ENCODE measurements around the gene JMJD1C. TPM values are rescaled to one million over a fixed set of nuclear protein-coding genes. Genes with fewer than 3 reads are reported as not detected.

Gene JMJD1C
- total and polyA plus RNA-seq, 3 donors from 2014 or later: 29.7 to 111 (median 94.6) TPM

DNA sequence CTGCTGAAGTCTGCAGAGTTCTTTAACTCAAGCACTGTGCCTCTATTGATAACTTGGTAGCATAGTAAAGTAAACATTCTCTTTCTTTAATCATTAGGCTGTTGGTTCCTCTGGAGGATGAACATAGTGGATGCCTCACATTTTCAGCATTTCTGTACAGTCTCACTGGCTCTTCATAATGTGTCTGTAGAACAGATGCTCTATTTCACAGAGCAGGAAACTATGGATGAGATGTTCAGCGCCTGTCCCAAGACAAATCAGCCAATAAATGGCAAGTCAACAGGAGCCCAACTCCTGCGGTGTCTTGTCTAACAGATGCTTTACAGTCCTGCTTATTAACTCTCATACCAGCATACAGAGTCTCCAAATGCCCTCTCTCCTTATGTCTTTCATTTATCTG is 296.2 kb downstream of the JMJD1C start:
- WGBS, 2 donors: 93 to 94% methylated on average over 2 of the region's 2 CpGs
- H3K4me1 ChIP-seq: no peaks in the 10 kb centered on the region
- intact Hi-C loops (cut with DNase I; ENCODE audit: low total_unique reads): loop anchor here (10.0 kb wide), 1 partner anchor 555 kb away; no protein-coding TSS in a partner anchor
- H3K36me3 ChIP-seq (ENCODE audit: low read depth, missing control alignments): no peaks in the 10 kb centered on the region
- DNase-seq: no peak
- TF ChIP-seq, protein P1, sequence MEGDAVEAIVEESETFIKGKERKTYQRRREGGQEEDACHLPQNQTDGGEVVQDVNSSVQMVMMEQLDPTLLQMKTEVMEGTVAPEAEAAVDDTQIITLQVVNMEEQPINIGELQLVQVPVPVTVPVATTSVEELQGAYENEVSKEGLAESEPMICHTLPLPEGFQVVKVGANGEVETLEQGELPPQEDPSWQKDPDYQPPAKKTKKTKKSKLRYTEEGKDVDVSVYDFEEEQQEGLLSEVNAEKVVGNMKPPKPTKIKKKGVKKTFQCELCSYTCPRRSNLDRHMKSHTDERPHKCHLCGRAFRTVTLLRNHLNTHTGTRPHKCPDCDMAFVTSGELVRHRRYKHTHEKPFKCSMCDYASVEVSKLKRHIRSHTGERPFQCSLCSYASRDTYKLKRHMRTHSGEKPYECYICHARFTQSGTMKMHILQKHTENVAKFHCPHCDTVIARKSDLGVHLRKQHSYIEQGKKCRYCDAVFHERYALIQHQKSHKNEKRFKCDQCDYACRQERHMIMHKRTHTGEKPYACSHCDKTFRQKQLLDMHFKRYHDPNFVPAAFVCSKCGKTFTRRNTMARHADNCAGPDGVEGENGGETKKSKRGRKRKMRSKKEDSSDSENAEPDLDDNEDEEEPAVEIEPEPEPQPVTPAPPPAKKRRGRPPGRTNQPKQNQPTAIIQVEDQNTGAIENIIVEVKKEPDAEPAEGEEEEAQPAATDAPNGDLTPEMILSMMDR (IDR thresholded peaks at IDR 0.05): no peak
- TF ChIP-seq POLR2A (IDR thresholded peaks at IDR 0.05): no peak
- H3K9me3 ChIP-seq: no peaks in the 10 kb centered on the region
- no peaks in the 10 kb centered on the region for H3K27me3 ChIP-seq
- no peak overlapping the region for H3K4me3 ChIP-seq
- H3K27ac ChIP-seq: no peak overlapping the region

GRCh38 chr10:63168821-63169462 is 296.8 kb downstream of the JMJD1C start:
- Histone ChIP-seq H3K36me3 (ENCODE audit: low read depth, missing control alignments) (no peaks in the 10 kb centered on the region), H3K4me3 (no peak overlapping the region), H3K9me3 (no peaks in the 10 kb centered on the region), H3K4me1 (no peaks in the 10 kb centered on the region), H3K27me3 (no peaks in the 10 kb centered on the region), H3K27ac (no peak overlapping the region)
- no peak for DNase-seq
- intact Hi-C loops (cut with DNase I; ENCODE audit: low total_unique reads): loop anchor here (10.0 kb wide), 1 partner anchor 556 kb away; no protein-coding TSS in a partner anchor
- TF ChIP-seq, protein P1 (IDR thresholded peaks at IDR 0.05): no peak
- no peak for TF ChIP-seq POLR2A (IDR thresholded peaks at IDR 0.05)
- 63 to 75% methylated on average over 2 of the region's 2 CpGs for WGBS, 2 donors

DNA sequence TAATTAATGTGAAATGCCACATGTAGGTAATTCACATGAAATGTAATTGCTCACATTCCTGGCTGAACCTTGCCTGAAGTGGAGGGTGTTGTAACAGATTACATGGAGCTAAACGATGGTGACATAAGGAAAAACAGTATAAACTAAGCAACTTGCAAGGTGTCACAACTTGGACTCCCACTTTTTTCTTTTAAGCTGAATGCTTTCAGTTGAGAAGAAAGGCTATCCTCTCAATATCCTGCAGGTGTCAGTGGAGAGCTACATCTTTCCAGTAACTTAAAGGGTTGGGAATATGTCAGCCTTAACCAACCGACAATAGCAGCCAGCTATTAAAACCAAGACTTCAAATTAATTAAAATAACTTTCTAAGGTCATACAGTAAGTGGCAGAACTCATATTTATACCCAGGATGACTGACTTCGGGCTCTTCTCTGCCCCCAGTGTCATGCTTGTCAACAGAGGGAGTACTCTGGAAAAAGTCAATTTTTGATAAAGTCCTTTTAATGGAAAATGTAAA is 299.0 kb downstream of the JMJD1C start:
- no peaks in the 10 kb centered on the region for H3K36me3 ChIP-seq (ENCODE audit: low read depth, missing control alignments)
- intact Hi-C loops (cut with DNase I; ENCODE audit: low total_unique reads): loop anchor here (10.0 kb wide), 1 partner anchor 558 kb away; no protein-coding TSS in a partner anchor
- WGBS, 2 donors: 20 to 37% methylated on average over 3 of the region's 3 CpGs
- H3K4me1 ChIP-seq: no peaks in the 10 kb centered on the region
- H3K4me3 ChIP-seq: no peak overlapping the region
- no peaks in the 10 kb centered on the region for H3K9me3 ChIP-seq
- no peak overlapping the region for H3K27ac ChIP-seq
- DNase-seq: no peak
- no peaks in the 10 kb centered on the region for H3K27me3 ChIP-seq
- TF ChIP-seq POLR2A (IDR thresholded peaks at IDR 0.05): no peak
- TF ChIP-seq, protein P1 (IDR thresholded peaks at IDR 0.05): peak; percentile 69 to 83 (median 82)

DNA sequence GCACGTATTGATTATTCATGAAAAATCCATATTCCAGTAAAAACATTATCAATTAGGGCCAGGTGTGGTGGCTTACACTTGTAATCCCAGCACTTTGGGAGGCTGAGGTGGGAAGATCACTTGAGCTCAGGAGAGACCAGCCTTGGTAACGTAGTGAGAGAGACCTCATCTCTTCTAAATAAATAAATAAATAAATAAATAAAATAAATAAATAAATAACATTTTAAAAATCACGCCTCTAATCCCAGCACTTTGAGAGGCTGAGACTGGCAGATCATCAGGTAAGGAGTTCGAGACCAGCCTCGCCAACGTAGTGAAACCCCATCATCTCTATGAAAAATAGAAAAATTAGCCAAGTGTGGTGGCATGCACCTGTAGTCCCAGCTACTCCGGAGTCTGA is 300.5 kb downstream of the JMJD1C start:
- TF ChIP-seq POLR2A (IDR thresholded peaks at IDR 0.05): no peak
- TF ChIP-seq, protein P1 (IDR thresholded peaks at IDR 0.05): no peak
- intact Hi-C loops (cut with DNase I; ENCODE audit: low total_unique reads): loop anchor here (10.0 kb wide), 1 partner anchor 560 kb away; no protein-coding TSS in a partner anchor
- H3K4me3 ChIP-seq: no peak overlapping the region
- no peak overlapping the region for H3K27ac ChIP-seq
- H3K9me3 ChIP-seq: no peaks in the 10 kb centered on the region
- no peak for DNase-seq
- 87 to 90% methylated on average over 7 of the region's 7 CpGs for WGBS, 2 donors
- no peaks in the 10 kb centered on the region for H3K27me3 ChIP-seq
- H3K36me3 ChIP-seq (ENCODE audit: low read depth, missing control alignments): no peaks in the 10 kb centered on the region
- no peaks in the 10 kb centered on the region for H3K4me1 ChIP-seq
